ENCODE data around the gene CLNK.

The CLNK gene

DNA sequence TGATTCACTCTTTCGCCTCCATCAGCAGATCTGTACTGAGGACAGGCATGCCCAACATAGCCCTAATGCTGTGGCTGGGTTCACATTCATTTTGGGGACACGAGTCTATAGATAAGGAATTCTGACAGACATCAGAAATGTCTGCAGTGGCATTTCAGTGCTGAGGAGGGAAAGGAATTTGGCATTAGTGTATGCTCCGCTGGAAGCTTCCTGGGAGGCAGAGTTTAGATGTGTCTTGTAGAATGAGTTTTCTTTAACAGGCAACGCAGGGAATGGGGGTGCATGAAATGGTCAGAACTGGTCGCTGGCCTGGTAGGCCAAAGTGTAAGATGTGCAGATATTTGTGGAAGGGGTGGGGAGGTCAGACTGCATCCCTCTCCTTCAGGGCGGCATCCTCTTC lies 183.8 kb downstream of the CLNK start:
- no peak for TF ChIP-seq YY1 (IDR thresholded peaks at IDR 0.05; ENCODE audit: insufficient read depth, insufficient read length)
- no peak for TF ChIP-seq ZNF274 (IDR thresholded peaks at IDR 0.05; ENCODE audit: low read depth, low read length)
- no peak for TF ChIP-seq SUZ12 (IDR thresholded peaks at IDR 0.05; ENCODE audit: extremely low read depth, insufficient read depth, insufficient read length)
- H3K36me3 ChIP-seq (ENCODE audit: insufficient read depth, insufficient read length, low read length) = no peaks in the 10 kb centered on the region
- H3K9ac ChIP-seq (ENCODE audit: insufficient read length, low read depth) = no peak overlapping the region
- no peaks in the 10 kb centered on the region for H3K27me3 ChIP-seq (ENCODE audit: insufficient read depth, insufficient read length)
- H3K4me3 ChIP-seq (ENCODE audit: insufficient read length, low read depth) = no peak overlapping the region
- DNase-seq (ENCODE audit: low read depth, low spot score) = no peak
- peaks cover 2% of the 10 kb centered on the region for H3K4me1 ChIP-seq (ENCODE audit: insufficient read depth, insufficient read length)
- 0 out of 2 replicates have a peak, but pooled peaks cover under 1% of the 10 kb centered on the region for H3K9me3 ChIP-seq (ENCODE audit: insufficient read depth, low read length)

DNA sequence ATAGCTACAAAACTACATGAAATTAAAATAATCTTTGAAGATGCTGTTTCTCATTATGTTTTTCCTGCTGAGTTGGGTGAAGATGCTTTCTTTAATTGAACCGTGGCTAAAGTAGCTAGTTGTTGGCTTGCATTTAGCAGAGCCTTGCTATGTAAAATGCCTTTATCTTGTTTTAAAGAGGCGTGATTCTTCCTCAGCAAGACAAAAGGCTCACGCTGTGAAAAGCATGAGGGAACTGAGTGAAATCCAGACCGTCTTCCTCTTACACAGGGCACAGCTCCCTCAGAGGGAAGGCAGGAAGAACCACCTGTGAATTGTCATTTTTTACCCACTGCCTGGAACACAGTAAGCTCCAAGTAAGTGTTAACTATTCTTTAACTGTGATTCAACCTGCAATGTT lies 188.4 kb downstream of the CLNK start:
- no peaks in the 10 kb centered on the region for H3K36me3 ChIP-seq (ENCODE audit: insufficient read depth, insufficient read length, low read length)
- no peak overlapping the region for H3K9ac ChIP-seq (ENCODE audit: insufficient read length, low read depth)
- peaks cover 3% of the 10 kb centered on the region for H3K27me3 ChIP-seq (ENCODE audit: insufficient read depth, insufficient read length)
- TF ChIP-seq YY1 (IDR thresholded peaks at IDR 0.05; ENCODE audit: insufficient read depth, insufficient read length) (no peak), SUZ12 (IDR thresholded peaks at IDR 0.05; ENCODE audit: extremely low read depth, insufficient read depth, insufficient read length) (no peak), ZNF274 (IDR thresholded peaks at IDR 0.05; ENCODE audit: low read depth, low read length) (no peak)
- no peak overlapping the region for H3K4me3 ChIP-seq (ENCODE audit: insufficient read length, low read depth)
- no peaks in the 10 kb centered on the region for H3K9me3 ChIP-seq (ENCODE audit: insufficient read depth, low read length)
- peak; percentile 79 for DNase-seq (ENCODE audit: low read depth, low spot score)
- H3K4me1 ChIP-seq (ENCODE audit: insufficient read depth, insufficient read length) = peaks cover 5% of the 10 kb centered on the region

DNA sequence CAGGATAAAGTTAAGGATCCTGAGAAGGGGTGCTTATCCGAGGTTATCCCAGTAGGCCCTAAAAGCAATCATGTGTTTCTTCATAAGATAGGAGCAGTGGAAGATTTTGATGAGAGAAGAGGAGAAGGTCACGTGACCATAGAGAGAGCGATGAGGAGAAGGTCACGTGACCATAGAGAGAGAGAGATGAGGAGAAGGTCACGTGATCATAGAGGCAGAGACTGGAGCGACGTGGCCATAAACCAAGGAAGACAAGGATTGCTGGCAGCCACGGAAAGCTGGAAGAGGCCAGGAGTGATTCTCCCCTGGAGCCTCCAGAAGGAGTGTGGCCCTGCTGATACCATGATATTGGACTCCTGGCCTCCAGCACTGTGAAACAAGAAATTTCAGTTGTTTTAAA lies 188.9 kb downstream of the CLNK start:
- no peak for DNase-seq (ENCODE audit: low read depth, low spot score)
- H3K9ac ChIP-seq (ENCODE audit: insufficient read length, low read depth) = no peak overlapping the region
- TF ChIP-seq SUZ12 (IDR thresholded peaks at IDR 0.05; ENCODE audit: extremely low read depth, insufficient read depth, insufficient read length) (no peak), ZNF274 (IDR thresholded peaks at IDR 0.05; ENCODE audit: low read depth, low read length) (no peak), YY1 (IDR thresholded peaks at IDR 0.05; ENCODE audit: insufficient read depth, insufficient read length) (no peak)
- peaks cover 3% of the 10 kb centered on the region for H3K27me3 ChIP-seq (ENCODE audit: insufficient read depth, insufficient read length)
- no peak overlapping the region for H3K4me3 ChIP-seq (ENCODE audit: insufficient read length, low read depth)
- H3K36me3 ChIP-seq (ENCODE audit: insufficient read depth, insufficient read length, low read length) = no peaks in the 10 kb centered on the region
- H3K9me3 ChIP-seq (ENCODE audit: insufficient read depth, low read length) = no peaks in the 10 kb centered on the region
- peaks cover 5% of the 10 kb centered on the region for H3K4me1 ChIP-seq (ENCODE audit: insufficient read depth, insufficient read length)

DNA sequence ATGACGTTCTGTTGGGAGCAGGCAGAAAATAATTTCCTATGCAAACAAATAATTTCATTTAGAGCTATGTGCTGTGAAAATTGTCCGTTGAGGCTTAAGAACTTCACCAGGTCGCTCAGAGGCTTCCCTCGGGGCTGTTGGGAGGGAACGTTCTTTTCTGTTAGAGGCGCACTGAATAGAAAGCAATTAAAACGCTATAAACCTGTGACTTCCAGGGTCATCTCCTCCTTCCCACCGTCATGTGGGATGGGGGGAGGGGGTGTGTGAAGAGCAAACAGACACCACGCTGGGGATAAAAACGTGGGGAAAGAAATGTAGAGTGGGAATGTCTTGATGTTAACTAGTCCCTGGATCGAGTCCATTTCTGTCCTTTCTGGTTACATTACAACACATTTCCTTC lies 192.1 kb downstream of the CLNK start:
- no peak for TF ChIP-seq SUZ12 (IDR thresholded peaks at IDR 0.05; ENCODE audit: extremely low read depth, insufficient read depth, insufficient read length)
- DNase-seq (ENCODE audit: low read depth, low spot score) = no peak

DNA sequence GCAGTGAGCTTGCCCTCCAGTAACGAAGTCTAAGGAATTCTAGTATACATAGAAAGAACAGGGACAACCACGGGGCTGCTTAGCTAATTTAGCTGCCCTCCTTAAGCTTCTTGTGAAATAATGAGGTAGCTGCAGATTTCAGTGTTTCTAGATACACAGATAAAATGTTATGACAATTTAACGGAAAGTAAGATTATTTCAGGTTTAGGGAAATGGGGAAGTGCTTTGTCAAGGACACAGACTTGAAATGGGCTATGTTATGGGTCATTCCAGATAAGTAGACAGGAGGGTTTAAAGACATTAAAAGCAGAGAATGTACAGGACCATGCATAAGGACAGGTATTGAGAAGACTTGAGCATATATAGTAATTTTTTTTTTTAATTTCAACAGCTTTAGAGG lies 193.2 kb downstream of the CLNK start:
- peaks cover 5% of the 10 kb centered on the region for H3K4me1 ChIP-seq (ENCODE audit: insufficient read depth, insufficient read length)
- no peak overlapping the region for H3K4me3 ChIP-seq (ENCODE audit: insufficient read length, low read depth)
- TF ChIP-seq YY1 (IDR thresholded peaks at IDR 0.05; ENCODE audit: insufficient read depth, insufficient read length) (no peak), ZNF274 (IDR thresholded peaks at IDR 0.05; ENCODE audit: low read depth, low read length) (no peak), SUZ12 (IDR thresholded peaks at IDR 0.05; ENCODE audit: extremely low read depth, insufficient read depth, insufficient read length) (no peak)
- H3K9ac ChIP-seq (ENCODE audit: insufficient read length, low read depth) = no peak overlapping the region
- H3K36me3 ChIP-seq (ENCODE audit: insufficient read depth, insufficient read length, low read length) = no peaks in the 10 kb centered on the region
- H3K9me3 ChIP-seq (ENCODE audit: insufficient read depth, low read length) = no peaks in the 10 kb centered on the region
- no peak for DNase-seq (ENCODE audit: low read depth, low spot score)
- peaks cover 3% of the 10 kb centered on the region for H3K27me3 ChIP-seq (ENCODE audit: insufficient read depth, insufficient read length)

More for the DNA sequence above, 192.1 kb downstream of the CLNK start:
- no peak overlapping the region for H3K9ac ChIP-seq (ENCODE audit: insufficient read length, low read depth)
- H3K36me3 ChIP-seq (ENCODE audit: insufficient read depth, insufficient read length, low read length) = no peaks in the 10 kb centered on the region
- peaks cover 5% of the 10 kb centered on the region for H3K4me1 ChIP-seq (ENCODE audit: insufficient read depth, insufficient read length)
- no peak overlapping the region for H3K4me3 ChIP-seq (ENCODE audit: insufficient read length, low read depth)
- no peaks in the 10 kb centered on the region for H3K9me3 ChIP-seq (ENCODE audit: insufficient read depth, low read length)
- H3K27me3 ChIP-seq (ENCODE audit: insufficient read depth, insufficient read length) = peaks cover 3% of the 10 kb centered on the region

DNA sequence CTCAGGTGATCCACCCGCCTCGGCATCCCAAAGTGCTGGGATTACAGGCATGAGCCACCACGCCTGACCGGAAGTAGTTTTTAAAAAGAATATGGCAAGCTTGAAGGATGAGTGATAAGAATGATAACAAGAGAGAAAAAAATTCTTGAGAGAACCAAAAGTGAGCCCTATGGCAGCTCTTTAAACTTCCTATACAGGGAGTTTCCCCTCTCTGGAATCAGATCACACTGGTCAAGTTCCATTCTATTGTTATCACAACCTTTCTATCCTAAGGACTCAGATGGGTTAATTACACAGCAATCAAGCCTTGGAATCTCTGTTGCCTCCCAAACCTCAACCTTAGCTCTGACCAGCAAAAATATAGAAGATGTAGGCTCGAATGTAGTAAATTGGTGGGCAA lies 193.6 kb downstream of the CLNK start:
- Histone ChIP-seq H3K27me3 (ENCODE audit: insufficient read depth, insufficient read length) (peaks cover 3% of the 10 kb centered on the region), H3K9me3 (ENCODE audit: insufficient read depth, low read length) (no peaks in the 10 kb centered on the region), H3K36me3 (ENCODE audit: insufficient read depth, insufficient read length, low read length) (no peaks in the 10 kb centered on the region), H3K4me3 (ENCODE audit: insufficient read length, low read depth) (no peak overlapping the region), H3K9ac (ENCODE audit: insufficient read length, low read depth) (no peak overlapping the region), H3K4me1 (ENCODE audit: insufficient read depth, insufficient read length) (peaks cover 5% of the 10 kb centered on the region)
- DNase-seq (ENCODE audit: low read depth, low spot score) = no peak
- TF ChIP-seq YY1 (IDR thresholded peaks at IDR 0.05; ENCODE audit: insufficient read depth, insufficient read length) (no peak), ZNF274 (IDR thresholded peaks at IDR 0.05; ENCODE audit: low read depth, low read length) (no peak), SUZ12 (IDR thresholded peaks at IDR 0.05; ENCODE audit: extremely low read depth, insufficient read depth, insufficient read length) (no peak)

DNA sequence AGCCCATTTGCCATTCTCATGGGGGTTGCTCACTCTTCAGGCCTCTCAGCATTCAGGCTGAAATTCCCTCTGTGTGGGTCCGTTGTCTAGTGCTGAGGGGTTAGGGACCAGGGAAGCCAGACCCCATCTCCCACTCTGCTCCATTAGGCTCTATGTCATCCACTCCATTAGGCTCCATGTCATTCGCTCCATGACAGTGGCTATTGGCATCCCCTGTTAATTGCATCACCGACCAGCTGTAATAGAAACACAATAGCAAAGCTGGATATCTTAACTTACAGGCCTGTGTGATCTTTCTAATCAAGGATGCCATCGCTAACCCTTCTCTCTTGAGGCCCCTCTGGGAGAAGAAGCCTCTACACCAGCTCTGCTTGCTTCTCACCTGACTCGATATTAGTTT lies 201.7 kb downstream of the CLNK start:
- no peak overlapping the region for H3K9ac ChIP-seq (ENCODE audit: insufficient read length, low read depth)
- no peaks in the 10 kb centered on the region for H3K27me3 ChIP-seq (ENCODE audit: insufficient read depth, insufficient read length)
- DNase-seq (ENCODE audit: low read depth, low spot score) = no peak
- no peaks in the 10 kb centered on the region for H3K9me3 ChIP-seq (ENCODE audit: insufficient read depth, low read length)
- H3K4me3 ChIP-seq (ENCODE audit: insufficient read length, low read depth) = no peak overlapping the region
- TF ChIP-seq YY1 (IDR thresholded peaks at IDR 0.05; ENCODE audit: insufficient read depth, insufficient read length) (no peak), ZNF274 (IDR thresholded peaks at IDR 0.05; ENCODE audit: low read depth, low read length) (no peak), SUZ12 (IDR thresholded peaks at IDR 0.05; ENCODE audit: extremely low read depth, insufficient read depth, insufficient read length) (no peak)
- no peaks in the 10 kb centered on the region for H3K36me3 ChIP-seq (ENCODE audit: insufficient read depth, insufficient read length, low read length)
- no peaks in the 10 kb centered on the region for H3K4me1 ChIP-seq (ENCODE audit: insufficient read depth, insufficient read length)

DNA sequence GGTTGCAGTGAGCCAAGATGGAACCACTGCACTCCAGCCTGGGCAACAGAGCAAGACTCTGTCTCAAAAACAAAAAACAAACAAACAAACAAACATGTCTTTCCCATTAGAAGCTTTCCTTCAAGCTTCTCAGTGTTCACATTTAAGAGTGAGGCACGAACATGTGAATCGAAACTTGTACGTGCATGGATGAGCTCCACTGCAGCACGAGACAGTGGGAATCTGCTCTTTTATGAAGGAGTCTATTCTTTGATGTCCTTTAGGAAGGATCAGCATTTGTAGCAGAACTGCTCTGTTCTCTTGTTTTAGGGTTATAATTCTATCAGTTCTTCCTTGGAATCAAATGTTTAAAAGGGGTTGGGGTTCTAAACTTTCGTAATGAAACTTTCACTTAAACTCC lies 204.0 kb downstream of the CLNK start:
- TF ChIP-seq ZNF274 (IDR thresholded peaks at IDR 0.05; ENCODE audit: low read depth, low read length) (no peak), SUZ12 (IDR thresholded peaks at IDR 0.05; ENCODE audit: extremely low read depth, insufficient read depth, insufficient read length) (no peak), YY1 (IDR thresholded peaks at IDR 0.05; ENCODE audit: insufficient read depth, insufficient read length) (no peak)
- no peaks in the 10 kb centered on the region for H3K4me1 ChIP-seq (ENCODE audit: insufficient read depth, insufficient read length)

More for the DNA sequence above, 204.0 kb downstream of the CLNK start:
- DNase-seq (ENCODE audit: low read depth, low spot score) = no peak
- Histone ChIP-seq H3K4me3 (ENCODE audit: insufficient read length, low read depth) (no peak overlapping the region), H3K36me3 (ENCODE audit: insufficient read depth, insufficient read length, low read length) (no peaks in the 10 kb centered on the region), H3K27me3 (ENCODE audit: insufficient read depth, insufficient read length) (no peaks in the 10 kb centered on the region), H3K9me3 (ENCODE audit: insufficient read depth, low read length) (no peaks in the 10 kb centered on the region), H3K9ac (ENCODE audit: insufficient read length, low read depth) (no peak overlapping the region)
